PC-3 (cell line): Measurements from ENCODE around the gene KDM1A. TPM values are rescaled to one million over a fixed set of nuclear protein-coding genes. Genes with fewer than 3 reads are reported as not detected.
"Not testable (repeated sequence)": the region's sequence is repeated elsewhere in the genome, so short reads cannot be mapped to it uniquely, and the experiment has no call there.

Experiments
- ATAC-seq: fragments of 200-7000 bp; cut with Tn5 transposase; 2 replicates; pipeline ENCODE4 v1.9.1; 2020; ENCODE audit warnings: mild to moderate bottlenecking, moderate library complexity
- BruUV-seq: library from RNA; stranded (reverse); fragments of 400-500 nt; replicated peaks from 2 replicates; lab custom pipeline; 2021; lab: Mats Ljungman, UMichigan
- CTCF ChIA-PET: fragments of 300-600 bp; sonication (Branson Sonifier 250); formaldehyde crosslinking; loops from one replicate; lab custom pipeline; 2022; ENCODE audit warnings: antibody characterized with exemption; lab: Charles Lee
- POLR2A ChIA-PET: fragments of 300-600 bp; sonication (Branson Sonifier 250); formaldehyde crosslinking; loops from one replicate; lab custom pipeline; 2022; ENCODE audit warnings: antibody characterized with exemption; ENCODE audit not compliant: unreplicated experiment; lab: Charles Lee
- DNase-seq: peaks from one replicate; pipeline ENCODE4 v3.0.0-alpha.2; 2015
- H2AFZ ChIP-seq: fragments of 300-600 bp; sonication (generic); 2 replicates; pipeline ENCODE4 v1.6.0; 2016; ENCODE audit warnings: antibody characterized with exemption, low read length
- H3F3A ChIP-seq: fragments of 300-600 bp; sonication (generic); one replicate; pipeline ENCODE4 v1.6.0; 2017; ENCODE audit warnings: antibody characterized with exemption, low read length, control low read depth, mild to moderate bottlenecking; ENCODE audit not compliant: unreplicated experiment
- H3K27ac ChIP-seq: fragments of 300-600 bp; sonication (generic); 2 replicates; pipeline ENCODE4 v1.5.1; 2016; ENCODE audit warnings: mild to moderate bottlenecking, low read length
- H3K27me3 ChIP-seq: fragments of 300-600 bp; sonication (generic); 2 replicates; pipeline ENCODE4 v1.6.1; 2016; ENCODE audit warnings: low read length, mixed read lengths
- H3K36me3 ChIP-seq: fragments of 300-600 bp; sonication (generic); 2 replicates; pipeline ENCODE4 v1.6.1; 2016; ENCODE audit warnings: low read depth, mixed run types, low read length, mixed read lengths
- H3K4me1 ChIP-seq: fragments of 300-600 bp; sonication (generic); 2 replicates; pipeline ENCODE4 v1.5.1; 2016; ENCODE audit warnings: low read length; ENCODE audit not compliant: insufficient read depth
- H3K4me2 ChIP-seq: fragments of 300-600 bp; sonication (generic); 2 replicates; pipeline ENCODE4 v1.6.0; 2016; ENCODE audit warnings: low read length
- H3K4me3 ChIP-seq: fragments of 300-600 bp; sonication (generic); 2 replicates; pipeline ENCODE4 v1.5.1; 2016; ENCODE audit warnings: mild to moderate bottlenecking, low read length, mixed read lengths
- H3K79me2 ChIP-seq: fragments of 300-600 bp; sonication (generic); 2 replicates; pipeline ENCODE4 v1.6.1; 2017; ENCODE audit warnings: low read length, mixed read lengths
- H3K9ac ChIP-seq: fragments of 300-600 bp; sonication (generic); 2 replicates; pipeline ENCODE4 v1.6.0; 2016; ENCODE audit warnings: mild to moderate bottlenecking, low read length
- H3K9me2 ChIP-seq: fragments of 300-600 bp; sonication (generic); replicated peaks from 2 replicates; pipeline ENCODE4 v1.6.1; 2016; ENCODE audit warnings: mixed run types, low read length, mixed read lengths
- H3K9me3 ChIP-seq: fragments of 300-600 bp; sonication (generic); 2 replicates; pipeline ENCODE4 v1.6.1; 2016; ENCODE audit warnings: low read length, mixed read lengths
- H4K20me1 ChIP-seq: fragments of 300-600 bp; sonication (generic); 2 replicates; pipeline ENCODE4 v1.6.1; 2016; ENCODE audit warnings: low read length, mixed read lengths
- EZH2 ChIP-seq: fragments of 300-600 bp; sonication (generic); IDR thresholded peaks from one replicate; pipeline ENCODE4 v1.6.1; 2017; ENCODE audit warnings: antibody characterized with exemption, mild to moderate bottlenecking, low read length; ENCODE audit not compliant: unreplicated experiment
- EZH2phosphoT487 ChIP-seq: fragments of 300-600 bp; sonication (generic); IDR thresholded peaks from 2 replicates; pipeline ENCODE4 v1.6.1; 2018; ENCODE audit warnings: mild to moderate bottlenecking, antibody characterized with exemption, low read length, borderline replicate concordance
- intact Hi-C: fragments of 100-400 bp; cut with micrococcal nuclease; formaldehyde crosslinking; loops from 2 replicates; pipeline ENCODE4 v1.9.0; 2023
- total RNA-seq: library from RNA; depleted of rRNA; stranded (reverse); fragments of >200 nt; gene quantifications from 2 replicates; pipeline ENCODE4 v1.2.3, GENCODE V29; 2014
- TF ChIP-seq, protein P1 (sequence below): fragments of 300-600 bp; sonication (generic); conservative IDR thresholded peaks from 2 replicates; pipeline ENCODE4 v1.5.1; 2017; ENCODE audit warnings: antibody characterized with exemption, low read depth, mild to moderate bottlenecking, low read length

Gene KDM1A
- total RNA-seq, 1 experiment from 2014 or later, result 186 TPM

DNA sequence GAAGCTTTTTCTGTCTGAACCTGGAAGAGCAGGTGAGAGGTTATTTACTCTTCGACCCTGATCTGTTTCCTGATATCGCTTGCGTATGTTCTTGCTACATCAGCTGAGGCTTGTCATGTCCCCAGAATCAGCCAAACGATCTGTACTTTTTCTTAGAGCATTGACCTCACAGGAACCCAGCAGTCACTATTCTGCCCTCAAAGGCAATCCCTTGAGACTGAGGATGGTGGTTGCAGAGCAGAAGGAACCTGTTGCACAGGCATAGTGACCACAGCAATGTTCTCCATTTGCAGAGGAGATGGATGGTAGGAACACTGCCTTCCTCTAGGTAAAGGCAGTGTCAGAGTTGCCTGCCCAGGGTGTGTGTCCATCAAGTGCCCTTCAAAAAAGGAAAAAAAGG is 35.3 kb upstream of the KDM1A start:
- no peak overlapping the region for H2AFZ ChIP-seq
- ATAC-seq (no peak), DNase-seq (no peak)
- H3K9ac ChIP-seq, result no peak overlapping the region
- no peaks in the 10 kb centered on the region for H3K36me3 ChIP-seq
- H3K79me2 ChIP-seq, result no peaks in the 10 kb centered on the region
- BruUV-seq, result no TSS peak
- CTCF ChIA-PET, result no interaction called here
- H3F3A ChIP-seq, result no peaks in the 10 kb centered on the region
- intact Hi-C loops, result no loop called here
- no peak for TF ChIP-seq EZH2
- TF ChIP-seq, protein P1, sequence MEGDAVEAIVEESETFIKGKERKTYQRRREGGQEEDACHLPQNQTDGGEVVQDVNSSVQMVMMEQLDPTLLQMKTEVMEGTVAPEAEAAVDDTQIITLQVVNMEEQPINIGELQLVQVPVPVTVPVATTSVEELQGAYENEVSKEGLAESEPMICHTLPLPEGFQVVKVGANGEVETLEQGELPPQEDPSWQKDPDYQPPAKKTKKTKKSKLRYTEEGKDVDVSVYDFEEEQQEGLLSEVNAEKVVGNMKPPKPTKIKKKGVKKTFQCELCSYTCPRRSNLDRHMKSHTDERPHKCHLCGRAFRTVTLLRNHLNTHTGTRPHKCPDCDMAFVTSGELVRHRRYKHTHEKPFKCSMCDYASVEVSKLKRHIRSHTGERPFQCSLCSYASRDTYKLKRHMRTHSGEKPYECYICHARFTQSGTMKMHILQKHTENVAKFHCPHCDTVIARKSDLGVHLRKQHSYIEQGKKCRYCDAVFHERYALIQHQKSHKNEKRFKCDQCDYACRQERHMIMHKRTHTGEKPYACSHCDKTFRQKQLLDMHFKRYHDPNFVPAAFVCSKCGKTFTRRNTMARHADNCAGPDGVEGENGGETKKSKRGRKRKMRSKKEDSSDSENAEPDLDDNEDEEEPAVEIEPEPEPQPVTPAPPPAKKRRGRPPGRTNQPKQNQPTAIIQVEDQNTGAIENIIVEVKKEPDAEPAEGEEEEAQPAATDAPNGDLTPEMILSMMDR, result no peak
- no peak for TF ChIP-seq EZH2phosphoT487
- H4K20me1 ChIP-seq, result no peaks in the 10 kb centered on the region
- H3K4me1 ChIP-seq, result no peaks in the 10 kb centered on the region; the same call in 1 of the 2 replicates
- no peak overlapping the region for H3K4me3 ChIP-seq
- no peaks in the 10 kb centered on the region for H3K9me3 ChIP-seq
- no peak overlapping the region for H3K27ac ChIP-seq
- no peaks in the 10 kb centered on the region for H3K9me2 ChIP-seq
- H3K4me2 ChIP-seq, result no peak overlapping the region
- POLR2A ChIA-PET, result no interaction called here
- no peaks in the 10 kb centered on the region for H3K27me3 ChIP-seq

DNA sequence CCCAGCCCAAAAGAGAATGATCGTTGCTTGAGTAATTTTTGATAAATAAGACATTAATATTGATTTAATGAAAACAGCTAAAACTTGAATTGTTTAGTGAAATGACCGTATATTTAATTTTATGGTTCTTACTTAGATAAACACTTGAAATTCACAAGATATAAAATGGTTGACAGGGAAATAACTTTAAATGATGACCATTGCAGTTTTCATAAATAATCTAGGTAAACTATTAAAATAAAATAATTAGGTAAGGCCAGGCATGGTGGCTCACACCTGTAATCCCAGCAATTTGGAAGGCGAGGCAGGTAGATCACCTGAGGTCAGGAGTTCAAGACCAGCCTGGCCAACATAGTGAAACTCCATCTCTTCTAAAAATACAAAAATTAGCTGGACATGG is 26.9 kb upstream of the KDM1A start:
- H4K20me1 ChIP-seq, H3K4me3 ChIP-seq, H3K9ac ChIP-seq, CTCF ChIA-PET, BruUV-seq, H3K27me3 ChIP-seq, H3K9me2 ChIP-seq, DNase-seq, H3K4me1 ChIP-seq, H2AFZ ChIP-seq, ATAC-seq, H3K4me2 ChIP-seq, H3F3A ChIP-seq, H3K79me2 ChIP-seq, POLR2A ChIA-PET, intact Hi-C loops, H3K27ac ChIP-seq: not testable (repeated sequence)
- peaks cover 19% of the 10 kb centered on the region; the same call in 1 of the 2 replicates for H3K36me3 ChIP-seq
- peaks cover 19% of the 10 kb centered on the region for H3K9me3 ChIP-seq

DNA sequence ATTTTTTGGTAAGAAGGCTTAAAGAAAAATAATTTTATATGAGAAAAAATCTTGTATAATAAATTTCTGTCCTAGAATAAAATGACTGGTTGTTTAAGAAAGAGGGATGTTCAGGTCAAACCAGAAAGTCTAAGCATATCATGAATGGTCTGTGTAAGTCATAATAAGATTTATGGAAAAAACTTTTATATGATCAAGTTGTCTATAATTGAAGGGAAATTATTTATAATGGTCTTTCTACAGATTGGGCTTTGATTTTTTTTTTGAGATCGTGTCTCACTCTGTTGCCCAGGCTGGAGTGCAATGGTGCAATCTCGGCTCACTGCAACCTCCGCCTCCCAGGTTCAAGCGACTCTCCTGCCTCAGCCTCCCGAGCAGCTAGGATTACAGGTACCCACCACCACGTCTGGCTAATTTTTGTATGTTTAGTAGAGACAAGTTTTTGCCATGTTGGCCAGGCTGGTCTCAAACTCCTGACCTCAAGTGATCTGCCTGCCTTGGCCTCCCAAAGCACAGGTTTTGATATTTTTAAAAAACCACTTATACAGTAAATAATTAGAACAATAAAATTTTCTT is 26.0 kb upstream of the KDM1A start:
- H3K79me2 ChIP-seq, CTCF ChIA-PET, BruUV-seq, H3K4me2 ChIP-seq, H4K20me1 ChIP-seq, H3F3A ChIP-seq, ATAC-seq, H3K27ac ChIP-seq, H3K9me2 ChIP-seq, H3K27me3 ChIP-seq, H3K9ac ChIP-seq, H2AFZ ChIP-seq, intact Hi-C loops, H3K4me3 ChIP-seq, H3K4me1 ChIP-seq: not testable (repeated sequence)
- POLR2A ChIA-PET, result interaction anchor here (0.6 kb wide), 1 partner anchor 612 kb away, joined by 3 read pairs; no protein-coding TSS in a partner anchor
- Histone ChIP-seq H3K36me3 (peaks cover 19% of the 10 kb centered on the region; the same call in 1 of the 2 replicates), H3K9me3 (peaks cover 19% of the 10 kb centered on the region)
- DNase-seq, result peak; percentile 30
